ENCODE results near the gene GPR108. TPM values are rescaled to one million over a fixed set of nuclear protein-coding genes. Genes with fewer than 3 reads are reported as not detected.

GPR108 gene
- total RNA-seq, 1 experiment from 2014 or later: 53.6 TPM

GRCh38 chr19:6736169-6736916, 1.0 kb downstream of the GPR108 start:
- no peaks in the 10 kb centered on the region for H3K27me3 ChIP-seq (replicated peaks; ENCODE audit: control insufficient read depth, insufficient read depth, low read length)
- DNase-seq: peak; percentile 84 to 88
- intact Hi-C loops (cut with micrococcal nuclease; ENCODE audit: unreplicated experiment): loop anchor here (1.0 kb wide), 3 partner anchors 75 to 220 kb away; no protein-coding TSS in a partner anchor
- H3K36me3 Mint-ChIP-seq (ENCODE audit: insufficient read depth, unreplicated experiment): peaks cover 51% of the 10 kb centered on the region
- BruUV-seq (replicated peaks): no TSS peak
- H3K36me3 ChIP-seq (ENCODE audit: control insufficient read depth, insufficient read depth, low read length): no peaks in the 10 kb centered on the region; the same call in 1 of the 2 replicates
- H3K9me3 Mint-ChIP-seq (ENCODE audit: unreplicated experiment): no peaks in the 10 kb centered on the region
- ChIA-PET POLR2A (interaction anchor here (1.7 kb wide), 1 partner anchor 16 kb away, joined by 4 read pairs; no protein-coding TSS in a partner anchor), CTCF (interaction anchor here (1.1 to 1.7 kb wide), 3 partner anchors 16 to 220 kb away, joined by 6 to 11 read pairs (median 9); no protein-coding TSS in a partner anchor)
- H3K9me3 ChIP-seq: no peaks in the 10 kb centered on the region
- H3K27ac Mint-ChIP-seq (ENCODE audit: unreplicated experiment): peak overlapping the region; percentile 99
- peak overlapping the region; percentile 78 for H3K4me3 Mint-ChIP-seq (ENCODE audit: unreplicated experiment)
- peaks cover 17% of the 10 kb centered on the region for H3K4me1 Mint-ChIP-seq (ENCODE audit: low read depth, unreplicated experiment)
- H3K4me1 ChIP-seq: peaks cover 20% of the 10 kb centered on the region
- TF ChIP-seq CTCF (IDR thresholded peaks at IDR 0.05; ENCODE audit: insufficient read depth in 1 of 2, low read depth in 1 of 2, low read length in 1 of 2, severe bottlenecking in 1 of 2, unreplicated experiment in 1 of 2): peak; percentile 52 to 72
- H3K27me3 Mint-ChIP-seq (ENCODE audit: insufficient read depth, unreplicated experiment): no peaks in the 10 kb centered on the region
- peak overlapping the region; percentile 81 for H3K4me3 ChIP-seq (ENCODE audit: low read depth, low read length)

GRCh38 chr19:6735181-6735911, 2.0 kb downstream of the GPR108 start:
- Mint-ChIP-seq H3K27me3 (ENCODE audit: insufficient read depth, unreplicated experiment) (no peaks in the 10 kb centered on the region), H3K27ac (ENCODE audit: unreplicated experiment) (peak overlapping the region; percentile 99), H3K4me1 (ENCODE audit: low read depth, unreplicated experiment) (peaks cover 17% of the 10 kb centered on the region), H3K36me3 (ENCODE audit: insufficient read depth, unreplicated experiment) (peaks cover 41% of the 10 kb centered on the region), H3K9me3 (ENCODE audit: unreplicated experiment) (no peaks in the 10 kb centered on the region), H3K4me3 (ENCODE audit: unreplicated experiment) (no peak overlapping the region)
- intact Hi-C loops (cut with micrococcal nuclease; ENCODE audit: unreplicated experiment): no loop called here
- POLR2A ChIA-PET: interaction anchor here (1.7 kb wide), 1 partner anchor 17 kb away, joined by 4 read pairs; no protein-coding TSS in a partner anchor
- DNase-seq: no peak
- Histone ChIP-seq H3K36me3 (ENCODE audit: control insufficient read depth, insufficient read depth, low read length) (no peaks in the 10 kb centered on the region; the same call in 1 of the 2 replicates), H3K4me1 (peaks cover 17% of the 10 kb centered on the region), H3K27me3 (replicated peaks; ENCODE audit: control insufficient read depth, insufficient read depth, low read length) (no peaks in the 10 kb centered on the region), H3K4me3 (ENCODE audit: low read depth, low read length) (peak overlapping the region; percentile 81; the same call in 1 of the 2 replicates), H3K9me3 (no peaks in the 10 kb centered on the region)
- BruUV-seq (replicated peaks): no TSS peak
- no peak for TF ChIP-seq CTCF (IDR thresholded peaks at IDR 0.05; ENCODE audit: insufficient read depth in 1 of 2, low read depth in 1 of 2, low read length in 1 of 2, severe bottlenecking in 1 of 2, unreplicated experiment in 1 of 2)
- CTCF ChIA-PET: interaction anchor here (1.5 to 1.7 kb wide), 2 partner anchors 17 to 219 kb away, joined by 6 to 11 read pairs; no protein-coding TSS in a partner anchor

- peaks cover 16% of the 10 kb centered on the region for H3K4me1 ChIP-seq
- H3K36me3 Mint-ChIP-seq (ENCODE audit: insufficient read depth, unreplicated experiment): peaks cover 39% of the 10 kb centered on the region
- no peaks in the 10 kb centered on the region for H3K9me3 Mint-ChIP-seq (ENCODE audit: unreplicated experiment)
- no peak for DNase-seq
- intact Hi-C loops (cut with micrococcal nuclease; ENCODE audit: unreplicated experiment): no loop called here
- no peaks in the 10 kb centered on the region; the same call in 1 of the 2 replicates for H3K36me3 ChIP-seq (ENCODE audit: control insufficient read depth, insufficient read depth, low read length)
- TF ChIP-seq CTCF (IDR thresholded peaks at IDR 0.05; ENCODE audit: insufficient read depth in 1 of 2, low read depth in 1 of 2, low read length in 1 of 2, severe bottlenecking in 1 of 2, unreplicated experiment in 1 of 2): no peak
- no peak overlapping the region for H3K4me3 Mint-ChIP-seq (ENCODE audit: unreplicated experiment)
- no peaks in the 10 kb centered on the region for H3K27me3 Mint-ChIP-seq (ENCODE audit: insufficient read depth, unreplicated experiment)
- H3K27ac Mint-ChIP-seq (ENCODE audit: unreplicated experiment): no peak overlapping the region
- no peak overlapping the region for H3K4me3 ChIP-seq (ENCODE audit: low read depth, low read length)
- POLR2A ChIA-PET: interaction anchor here (0.6 kb wide), 1 partner anchor 341 kb away, joined by 3 read pairs; the partner anchor contains the start of gene GTF2F1
- peaks cover 17% of the 10 kb centered on the region for H3K4me1 Mint-ChIP-seq (ENCODE audit: low read depth, unreplicated experiment)
- no peaks in the 10 kb centered on the region for H3K27me3 ChIP-seq (replicated peaks; ENCODE audit: control insufficient read depth, insufficient read depth, low read length)
- no peaks in the 10 kb centered on the region for H3K9me3 ChIP-seq
- CTCF ChIA-PET: no interaction called here
- no TSS peak for BruUV-seq (replicated peaks)
These were observed 3.2 kb downstream of the GPR108 start for GRCh38 chr19:6734096-6734696.

Measured in Caco-2 (cell line).